SK-N-DZ (cell line): ENCODE measurements around the gene CATSPERB.
"Not testable (repeated sequence)": the region's sequence is repeated elsewhere in the genome, so short reads cannot be mapped to it uniquely, and the experiment has no call there.

ENCODE experiments used
- DNase-seq: peaks from one replicate; pipeline ENCODE4 v3.0.0-alpha.2; 2015; ENCODE audit warnings: low spot score

Gene CATSPERB

GRCh38 chr14:91737619-91738018 is 5.7 kb upstream of the CATSPERB start:
- no peak for DNase-seq

- DNase-seq = no peak
Observed at GRCh38 chr14:91732859-91733477, 1.1 kb upstream of the CATSPERB start.

GRCh38 chr14:91732439-91732838 is 553 bp upstream of the CATSPERB start:
- no peak for DNase-seq

GRCh38 chr14:91731018-91731417 is 868 bp downstream of the CATSPERB start:
- no peak for DNase-seq

- DNase-seq = no peak
Observed at GRCh38 chr14:91729756-91730155, 2.1 kb downstream of the CATSPERB start.

GRCh38 chr14:91728616-91729183 is 3.2 kb downstream of the CATSPERB start:
- no peak for DNase-seq

GRCh38 chr14:91727121-91727520 is 4.8 kb downstream of the CATSPERB start:
- no peak for DNase-seq

- no peak for DNase-seq
Observed at GRCh38 chr14:91723501-91723900, 8.4 kb downstream of the CATSPERB start.

GRCh38 chr14:91722386-91722785 is 9.5 kb downstream of the CATSPERB start:
- no peak for DNase-seq

GRCh38 chr14:91719839-91720238 is 12.0 kb downstream of the CATSPERB start:
- DNase-seq = no peak

GRCh38 chr14:91716999-91717398 is 14.9 kb downstream of the CATSPERB start:
- DNase-seq = no peak

GRCh38 chr14:91714805-91715204 is 17.1 kb downstream of the CATSPERB start:
- DNase-seq = no peak

GRCh38 chr14:91708795-91709194 is 23.1 kb downstream of the CATSPERB start:
- no peak for DNase-seq

GRCh38 chr14:91706996-91707395 is 24.9 kb downstream of the CATSPERB start:
- DNase-seq = no peak

- DNase-seq = no peak
Observed at GRCh38 chr14:91694643-91695042, 37.2 kb downstream of the CATSPERB start.

- no peak for DNase-seq
Observed at GRCh38 chr14:91693346-91693745, 38.5 kb downstream of the CATSPERB start.

GRCh38 chr14:91692075-91692474 is 39.8 kb downstream of the CATSPERB start:
- no peak for DNase-seq

GRCh38 chr14:91689608-91690007 is 42.3 kb downstream of the CATSPERB start:
- DNase-seq = no peak

GRCh38 chr14:91687436-91687835 is 44.5 kb downstream of the CATSPERB start:
- DNase-seq = not testable (repeated sequence)

- DNase-seq = no peak
Observed at GRCh38 chr14:91685600-91685999, 46.3 kb downstream of the CATSPERB start.

- no peak for DNase-seq
Observed at GRCh38 chr14:91681893-91682563, 49.9 kb downstream of the CATSPERB start.

GRCh38 chr14:91681118-91681517 is 50.8 kb downstream of the CATSPERB start:
- no peak for DNase-seq

- no peak for DNase-seq
Observed at GRCh38 chr14:91679273-91679672, 52.6 kb downstream of the CATSPERB start.
